ENCODE results near the gene FIGNL2. TPM values are rescaled to one million over a fixed set of nuclear protein-coding genes. Genes with fewer than 3 reads are reported as not detected.
A peak's percentile ranks its signal among the peaks of the same experiment; 100 is the strongest.

The FIGNL2 gene
- total RNA-seq, 4 donors from 2014 or later, result not detected

DNA sequence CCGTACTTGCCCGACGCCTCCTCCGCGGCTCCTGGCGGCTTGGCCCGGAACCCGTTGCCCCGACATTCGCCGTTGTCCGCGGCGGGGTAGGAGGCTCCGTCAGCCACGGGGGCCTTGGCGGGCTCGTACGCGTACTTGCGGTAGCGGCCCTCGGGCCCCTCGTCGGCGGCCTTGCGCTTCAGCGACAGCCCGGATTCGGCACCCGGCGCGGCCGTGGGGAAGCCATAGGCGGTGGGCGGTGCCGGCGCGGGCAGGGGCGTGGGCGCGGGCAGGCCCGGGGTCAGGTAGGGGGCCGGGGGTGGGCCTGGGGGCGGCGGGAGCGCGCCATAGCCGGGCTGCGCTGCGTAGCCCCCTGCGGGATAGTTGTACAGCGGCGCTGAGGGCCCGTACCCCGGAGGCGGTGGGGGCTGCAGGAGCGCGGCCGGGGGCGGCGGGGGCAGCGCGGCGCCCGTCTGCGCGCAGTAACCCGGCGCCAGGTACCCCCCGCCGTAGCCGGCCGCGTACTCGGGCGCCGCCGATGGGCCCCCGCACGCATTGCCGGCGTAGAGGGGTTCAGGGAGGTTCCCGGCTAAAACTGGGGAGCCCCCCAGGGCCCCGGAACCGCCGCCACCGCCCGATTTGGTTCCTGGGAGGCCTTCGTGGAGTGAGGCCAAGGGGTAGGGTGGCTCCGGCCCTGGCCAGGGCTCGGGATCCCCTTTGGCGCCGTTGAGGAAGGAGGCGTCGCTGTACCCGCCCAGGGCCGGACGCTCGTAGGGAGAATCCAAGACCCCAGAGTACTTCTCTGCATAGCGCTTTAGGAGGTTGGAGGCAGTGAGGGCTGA is 26.9 kb downstream of the FIGNL2 start:
- in situ Hi-C loops (cut with MboI; ENCODE audit: low pct_ligation_motif_present in 1 of 4, low pct_unique_long_range_greater_than_20kb in 1 of 4, low sequenced_read_pairs in 3 of 4), result loop anchor here in 2 of 4 donors (10.0 to 25.0 kb wide), 3 partner anchors 284 to 397 kb away; partner anchors contain the start of gene SLC4A8 (in 1 of the 2)
- intact Hi-C loops (cut with DNase I; ENCODE audit: low total_unique reads), result no loop called here
- H3K27me3 ChIP-seq, result peaks cover 4% of the 10 kb centered on the region
- peaks cover 0 to 6% (median 4%) of the 10 kb centered on the region in 4 donors for H3K4me1 ChIP-seq
- peak overlapping the region; percentile 25 to 63 (median 37) for H3K27ac ChIP-seq
- WGBS, 2 donors (ENCODE audit: low coverage in 1 of 2), result 78% methylated on average over 84 of the region's 101 CpGs; no CpG with 5 or more reads in 1 of the 2 donors
- no peak for TF ChIP-seq EP300 (IDR thresholded peaks at IDR 0.05; ENCODE audit: low read depth)
- no peaks in the 10 kb centered on the region for H3K36me3 ChIP-seq
- DNase-seq, result no peak
- H3K4me3 ChIP-seq, result peak overlapping the region; percentile 10 to 51 (median 29)
- no peaks in the 10 kb centered on the region for H3K9me3 ChIP-seq

GRCh38 chr12:51820526-51821439 is 27.7 kb downstream of the FIGNL2 start:
- 48% methylated on average over 88 of the region's 113 CpGs; no CpG with 5 or more reads in 1 of the 2 donors for WGBS, 2 donors (ENCODE audit: low coverage in 1 of 2)
- peak; percentile 51 for DNase-seq
- Histone ChIP-seq H3K4me3 (peak overlapping the region; percentile 10 to 51 (median 29)), H3K27me3 (peaks cover 4% of the 10 kb centered on the region), H3K27ac (peak overlapping the region; percentile 28 to 63 (median 42)), H3K36me3 (no peaks in the 10 kb centered on the region), H3K4me1 (peaks cover 0 to 6% (median 4%) of the 10 kb centered on the region in 4 donors), H3K9me3 (no peaks in the 10 kb centered on the region)
- intact Hi-C loops (cut with DNase I; ENCODE audit: low total_unique reads), result no loop called here
- in situ Hi-C loops (cut with MboI; ENCODE audit: low pct_ligation_motif_present in 1 of 4, low pct_unique_long_range_greater_than_20kb in 1 of 4, low sequenced_read_pairs in 3 of 4), result loop anchor here in 2 of 4 donors (10.0 to 25.0 kb wide), 3 partner anchors 283 to 396 kb away; partner anchors contain the start of gene SLC4A8 (in 1 of the 2)
- TF ChIP-seq CTCF (IDR thresholded peaks at IDR 0.05) (no peak), POLR2A (IDR thresholded peaks at IDR 0.05) (no peak), EP300 (IDR thresholded peaks at IDR 0.05; ENCODE audit: low read depth) (no peak), POLR2AphosphoS5 (IDR thresholded peaks at IDR 0.05) (no peak)

- intact Hi-C loops (cut with DNase I; ENCODE audit: low total_unique reads), result no loop called here
These were observed 28.6 kb downstream of the FIGNL2 start for GRCh38 chr12:51819736-51820525.

More at GRCh38 chr12:51819736-51820525, 28.6 kb downstream of the FIGNL2 start:
- Histone ChIP-seq H3K4me3 (peak overlapping the region in 3 of 4 donors; percentile 19 to 51 (median 39)), H3K9me3 (no peaks in the 10 kb centered on the region), H3K36me3 (no peaks in the 10 kb centered on the region), H3K4me1 (peaks cover 3 to 11% (median 9%) of the 10 kb centered on the region in 4 donors), H3K27me3 (peaks cover 4% of the 10 kb centered on the region), H3K27ac (peak overlapping the region in 3 of 4 donors; percentile 11 to 63 (median 39))
- in situ Hi-C loops (cut with MboI; ENCODE audit: low pct_ligation_motif_present in 1 of 4, low pct_unique_long_range_greater_than_20kb in 1 of 4, low sequenced_read_pairs in 3 of 4), result loop anchor here in 3 of 4 donors (10.0 to 25.0 kb wide), 3 partner anchors 283 to 395 kb away; partner anchors contain the start of gene SLC4A8 (in 2 of the 3)
- WGBS, 2 donors (ENCODE audit: low coverage in 1 of 2), result 31 to 45% methylated on average over 8 to 32 of the region's 32 CpGs
- no peak for TF ChIP-seq POLR2A (IDR thresholded peaks at IDR 0.05)
- TF ChIP-seq POLR2AphosphoS5 (IDR thresholded peaks at IDR 0.05), result no peak
- no peak for TF ChIP-seq EP300 (IDR thresholded peaks at IDR 0.05; ENCODE audit: low read depth)
- TF ChIP-seq CTCF (IDR thresholded peaks at IDR 0.05), result no peak
- DNase-seq, result no peak
